SH-SY5Y (cell line): ENCODE data around the gene PDZRN4.

ENCODE experiments used
- GATA2 ChIP-seq: IDR thresholded peaks from 2 replicates; pipeline ENCODE4 v1.6.1; 2011; ENCODE audit warnings: mild to moderate bottlenecking, low read depth, low read length
- GATA3 ChIP-seq: IDR thresholded peaks from 2 replicates; pipeline ENCODE4 v1.6.1; 2011; ENCODE audit warnings: low read depth, mild to moderate bottlenecking, low read length, moderate library complexity

- TF ChIP-seq GATA3 = no peak
- TF ChIP-seq GATA2 = no peak
These were observed 250.9 kb downstream of the PDZRN4 start for GRCh38 chr12:41438854-41439541.
